GM23338 (cell line): ENCODE data around the gene THBS3.

Experiments used
- CREB1 ChIP-seq: fragments of 250-450 bp; sonication (Bioruptor Pico); IDR thresholded peaks from 2 replicates; pipeline ENCODE4 v1.5.0; 2020; ENCODE audit warnings: low read depth, mild to moderate bottlenecking, moderate library complexity
- CTCF ChIP-seq, 2 experiments: fragments of 200-600 bp in 1 of 2; sonication (generic) in 1 of 2; conservative IDR thresholded peaks; 2 replicates each; pipeline versions ENCODE4 v1.5.1 to v1.6.1; 2016 to 2017; ENCODE audit warnings: antibody characterized with exemption in 2 of 2, low read depth in 2 of 2, mild to moderate bottlenecking in 2 of 2, moderate library complexity in 1 of 2
- EZH2 ChIP-seq: fragments of 200-600 bp; sonication (generic); IDR thresholded peaks from one replicate; pipeline ENCODE4 v1.8.0; 2017; ENCODE audit warnings: antibody characterized with exemption, mild to moderate bottlenecking, low read depth; ENCODE audit not compliant: unreplicated experiment
- EZH2phosphoT487 ChIP-seq: fragments of 200-600 bp; sonication (generic); IDR thresholded peaks from one replicate; pipeline ENCODE4 v1.8.1; 2018; ENCODE audit warnings: antibody characterized with exemption; ENCODE audit not compliant: unreplicated experiment
- JUNB ChIP-seq: IDR thresholded peaks from one replicate; pipeline ENCODE4 v1.6.1; 2016; ENCODE audit warnings: antibody characterized with exemption; ENCODE audit not compliant: unreplicated experiment
- POLR2AphosphoS5 ChIP-seq: IDR thresholded peaks from 2 replicates; pipeline ENCODE4 v1.6.1; 2016; ENCODE audit warnings: antibody characterized with exemption, low read depth
- REST ChIP-seq: IDR thresholded peaks from one replicate; pipeline ENCODE4 v1.6.1; 2018; ENCODE audit warnings: antibody characterized with exemption; ENCODE audit not compliant: unreplicated experiment
- ZNF331 ChIP-seq: fragments of 250-450 bp; sonication (Bioruptor Pico); IDR thresholded peaks from 2 replicates; pipeline ENCODE4 v1.5.0; 2020; ENCODE audit warnings: low read depth, mild to moderate bottlenecking, moderate library complexity
- ZNF462 ChIP-seq: fragments of 250-450 bp; sonication (Bioruptor Pico); IDR thresholded peaks from 2 replicates; pipeline ENCODE4 v1.5.0; 2020; ENCODE audit warnings: mild to moderate bottlenecking, moderate library complexity

GRCh38 chr1:155223047-155223446 lies 15.3 kb upstream of the THBS3 start:
- TF ChIP-seq CTCF (conservative IDR thresholded peaks at IDR 0.05; ENCODE audit: low read depth in 2 of 2) (no peak), REST (no peak), POLR2AphosphoS5 (no peak), EZH2 (no peak), EZH2phosphoT487 (no peak), ZNF331 (CRISPR knock-in tag) (no peak), JUNB (no peak), CREB1 (no peak), ZNF462 (no peak)
